B cell (primary cell): ENCODE data around the gene DOCK3.

ENCODE experiments used
- EZH2 ChIP-seq: IDR thresholded peaks from 2 replicates; pipeline ENCODE4 v1.6.1; 2012; ENCODE audit warnings: borderline replicate concordance, low read depth, mild to moderate bottlenecking, moderate library complexity, low read length; ENCODE audit not compliant: insufficient read depth, poor library complexity, severe bottlenecking
- TF ChIP-seq, protein P1 (sequence below): fragments of 200-600 bp; IDR thresholded peaks from one replicate; pipeline ENCODE4 v1.8.0; 2022; ENCODE audit warnings: antibody characterized with exemption, mild to moderate bottlenecking

DNA sequence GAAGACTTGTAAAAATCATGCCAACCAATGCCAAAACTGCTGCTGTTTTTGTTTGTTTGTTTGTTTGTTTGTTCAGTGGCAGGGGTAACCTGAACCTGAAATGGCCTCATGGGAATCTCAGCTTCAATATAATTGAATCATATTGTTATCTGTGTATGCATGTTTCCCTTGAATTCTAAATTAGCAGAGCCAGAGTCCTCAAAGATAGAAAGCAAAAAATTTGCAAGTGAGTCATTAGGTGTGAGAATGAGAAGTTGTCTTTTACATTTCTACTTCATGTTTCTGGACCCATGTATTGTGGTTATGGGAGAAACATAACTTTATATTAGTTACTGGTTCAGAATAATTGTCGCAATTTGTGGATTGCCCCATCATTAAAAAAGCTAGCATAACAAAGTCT lies 249.2 kb downstream of the DOCK3 start:
- TF ChIP-seq, protein P1, sequence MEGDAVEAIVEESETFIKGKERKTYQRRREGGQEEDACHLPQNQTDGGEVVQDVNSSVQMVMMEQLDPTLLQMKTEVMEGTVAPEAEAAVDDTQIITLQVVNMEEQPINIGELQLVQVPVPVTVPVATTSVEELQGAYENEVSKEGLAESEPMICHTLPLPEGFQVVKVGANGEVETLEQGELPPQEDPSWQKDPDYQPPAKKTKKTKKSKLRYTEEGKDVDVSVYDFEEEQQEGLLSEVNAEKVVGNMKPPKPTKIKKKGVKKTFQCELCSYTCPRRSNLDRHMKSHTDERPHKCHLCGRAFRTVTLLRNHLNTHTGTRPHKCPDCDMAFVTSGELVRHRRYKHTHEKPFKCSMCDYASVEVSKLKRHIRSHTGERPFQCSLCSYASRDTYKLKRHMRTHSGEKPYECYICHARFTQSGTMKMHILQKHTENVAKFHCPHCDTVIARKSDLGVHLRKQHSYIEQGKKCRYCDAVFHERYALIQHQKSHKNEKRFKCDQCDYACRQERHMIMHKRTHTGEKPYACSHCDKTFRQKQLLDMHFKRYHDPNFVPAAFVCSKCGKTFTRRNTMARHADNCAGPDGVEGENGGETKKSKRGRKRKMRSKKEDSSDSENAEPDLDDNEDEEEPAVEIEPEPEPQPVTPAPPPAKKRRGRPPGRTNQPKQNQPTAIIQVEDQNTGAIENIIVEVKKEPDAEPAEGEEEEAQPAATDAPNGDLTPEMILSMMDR, result no peak
- TF ChIP-seq EZH2, result no peak
